WI38 (cell line): ENCODE data around the gene TRPV2.
"Not testable (repeated sequence)": the region's sequence is repeated elsewhere in the genome, so short reads cannot be mapped to it uniquely, and the experiment has no call there.

Experiments used
- H3K4me3 ChIP-seq: 2 replicates; pipeline ENCODE4 v1.5.1; 2011; ENCODE audit warnings: low read depth, mild to moderate bottlenecking, control low read depth, low read length
- TF ChIP-seq, protein P1 (sequence below): IDR thresholded peaks from 2 replicates; pipeline ENCODE4 v1.5.1; 2012; ENCODE audit warnings: low read depth, mild to moderate bottlenecking, control low read depth, low read length

The TRPV2 gene

DNA sequence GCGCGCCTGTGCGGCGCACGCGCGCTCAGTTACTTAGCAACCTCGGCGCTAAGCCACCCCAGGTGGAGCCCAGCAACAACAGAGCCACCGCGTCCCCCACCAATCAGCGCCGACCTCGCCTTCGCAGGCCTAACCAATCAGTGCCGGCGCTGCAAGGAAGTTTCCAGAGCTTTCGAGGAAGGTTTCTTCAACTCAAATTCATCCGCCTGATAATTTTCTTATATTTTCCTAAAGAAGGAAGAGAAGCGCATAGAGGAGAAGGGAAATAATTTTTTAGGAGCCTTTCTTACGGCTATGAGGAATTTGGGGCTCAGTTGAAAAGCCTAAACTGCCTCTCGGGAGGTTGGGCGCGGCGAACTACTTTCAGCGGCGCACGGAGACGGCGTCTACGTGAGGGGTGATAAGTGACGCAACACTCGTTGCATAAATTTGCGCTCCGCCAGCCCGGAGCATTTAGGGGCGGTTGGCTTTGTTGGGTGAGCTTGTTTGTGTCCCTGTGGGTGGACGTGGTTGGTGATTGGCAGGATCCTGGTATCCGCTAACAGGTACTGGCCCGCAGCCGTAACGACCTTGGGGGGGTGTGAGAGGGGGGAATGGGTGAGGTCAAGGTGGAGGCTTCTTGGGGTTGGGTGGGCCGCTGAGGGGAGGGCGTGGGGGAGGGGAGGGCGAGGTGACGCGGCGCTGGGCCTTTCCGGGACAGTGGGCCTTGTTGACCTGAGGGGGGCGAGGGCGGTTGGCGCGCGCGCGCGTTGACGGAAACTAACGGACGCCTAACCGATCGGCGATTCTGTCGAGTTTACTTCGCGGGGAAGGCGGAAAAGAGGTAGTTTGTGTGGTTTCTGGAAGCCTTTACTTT is 34.5 kb upstream of the TRPV2 start, which contains the start of gene UBB:
UBB (plus strand) TSS at position 452 of the 856 bp plus-strand sequence. CDS start 817 bp downstream, outside the sequence.
- peak within 1 kb of the TSS; percentile 95 for H3K4me3 ChIP-seq
- TF ChIP-seq, protein P1, sequence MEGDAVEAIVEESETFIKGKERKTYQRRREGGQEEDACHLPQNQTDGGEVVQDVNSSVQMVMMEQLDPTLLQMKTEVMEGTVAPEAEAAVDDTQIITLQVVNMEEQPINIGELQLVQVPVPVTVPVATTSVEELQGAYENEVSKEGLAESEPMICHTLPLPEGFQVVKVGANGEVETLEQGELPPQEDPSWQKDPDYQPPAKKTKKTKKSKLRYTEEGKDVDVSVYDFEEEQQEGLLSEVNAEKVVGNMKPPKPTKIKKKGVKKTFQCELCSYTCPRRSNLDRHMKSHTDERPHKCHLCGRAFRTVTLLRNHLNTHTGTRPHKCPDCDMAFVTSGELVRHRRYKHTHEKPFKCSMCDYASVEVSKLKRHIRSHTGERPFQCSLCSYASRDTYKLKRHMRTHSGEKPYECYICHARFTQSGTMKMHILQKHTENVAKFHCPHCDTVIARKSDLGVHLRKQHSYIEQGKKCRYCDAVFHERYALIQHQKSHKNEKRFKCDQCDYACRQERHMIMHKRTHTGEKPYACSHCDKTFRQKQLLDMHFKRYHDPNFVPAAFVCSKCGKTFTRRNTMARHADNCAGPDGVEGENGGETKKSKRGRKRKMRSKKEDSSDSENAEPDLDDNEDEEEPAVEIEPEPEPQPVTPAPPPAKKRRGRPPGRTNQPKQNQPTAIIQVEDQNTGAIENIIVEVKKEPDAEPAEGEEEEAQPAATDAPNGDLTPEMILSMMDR: no peak

GRCh38 chr17:16381496-16381820 is 33.9 kb upstream of the TRPV2 start:
- H3K4me3 ChIP-seq: peak overlapping the region; percentile 95
- TF ChIP-seq, protein P1: no peak

DNA sequence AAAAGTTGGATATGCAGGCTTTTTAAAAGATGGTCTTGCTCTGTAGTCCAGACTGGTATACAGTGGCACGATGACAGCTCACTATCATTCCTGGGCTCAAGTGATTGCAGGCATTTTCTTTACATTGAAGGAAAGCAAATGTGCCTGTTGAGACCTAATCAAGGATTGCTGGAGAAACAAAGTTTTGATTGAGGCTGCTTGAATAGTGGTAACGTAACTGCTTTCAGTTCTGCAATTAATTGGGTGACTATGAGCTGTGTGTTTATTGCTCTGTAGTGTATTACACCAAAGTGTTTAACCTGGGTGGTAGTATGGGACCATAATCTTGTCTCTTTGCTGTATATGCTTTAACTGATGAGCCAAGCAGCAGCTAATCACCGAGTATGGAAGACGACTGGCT is 32.2 kb upstream of the TRPV2 start:
- H3K4me3 ChIP-seq: no peak overlapping the region; the same call in 1 of the 2 replicates
- TF ChIP-seq, protein P1: no peak

GRCh38 chr17:16383772-16384287 is 31.5 kb upstream of the TRPV2 start:
- H3K4me3 ChIP-seq: no peak overlapping the region
- TF ChIP-seq, protein P1: no peak

- H3K4me3 ChIP-seq: no peak overlapping the region
- TF ChIP-seq, protein P1: no peak
Observed at GRCh38 chr17:16384557-16384956, 30.8 kb upstream of the TRPV2 start.

- not testable (repeated sequence) for H3K4me3 ChIP-seq
Observed at GRCh38 chr17:16386126-16386507, 29.3 kb upstream of the TRPV2 start.

DNA sequence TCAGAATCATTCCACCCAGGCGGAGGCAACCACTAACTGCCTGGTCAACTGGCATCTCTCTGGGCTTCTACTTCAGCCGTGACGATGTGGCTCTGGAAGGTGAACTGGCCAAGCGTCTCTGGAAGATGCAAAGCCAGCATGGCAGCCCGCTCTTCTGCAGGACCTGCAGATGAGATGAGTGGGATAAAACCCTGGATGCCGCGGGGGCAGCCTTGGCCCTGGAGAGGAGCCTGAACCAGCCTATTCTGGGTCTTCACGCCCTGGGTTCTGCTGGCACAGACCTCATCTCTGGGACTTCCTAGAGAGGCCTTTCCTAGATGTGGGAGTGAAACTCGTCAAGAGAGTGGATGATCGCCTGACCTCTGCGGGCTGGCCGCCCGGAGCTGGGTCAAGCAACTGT is 23.9 kb upstream of the TRPV2 start:
- TF ChIP-seq, protein P1: no peak
- H3K4me3 ChIP-seq: no peak overlapping the region

GRCh38 chr17:16392491-16392890 is 22.9 kb upstream of the TRPV2 start:
- not testable (repeated sequence) for H3K4me3 ChIP-seq

- H3K4me3 ChIP-seq: not testable (repeated sequence)
Observed at GRCh38 chr17:16395887-16396286, 19.5 kb upstream of the TRPV2 start.

DNA sequence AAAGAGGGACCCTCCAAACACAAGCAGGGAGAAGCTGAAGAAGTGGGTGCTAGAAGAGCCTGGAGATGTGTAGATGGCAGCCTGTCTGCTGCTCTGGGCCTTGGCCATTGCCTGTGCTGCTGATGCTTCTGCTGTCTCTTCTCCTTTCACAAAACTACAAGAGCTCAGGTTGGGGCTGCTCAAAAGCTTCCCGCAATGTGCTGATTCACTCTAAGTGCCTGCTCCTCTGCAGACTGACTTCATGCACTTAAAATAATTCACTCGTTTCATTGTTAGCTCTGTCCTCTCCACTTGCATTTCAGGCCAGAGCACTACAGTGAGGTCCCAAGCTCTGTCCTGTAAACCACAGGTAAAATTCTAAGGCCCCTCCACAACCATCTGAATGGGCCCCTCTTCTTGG is 18.7 kb upstream of the TRPV2 start:
- H3K4me3 ChIP-seq: not testable (repeated sequence)
